ENCODE results near the gene ZC3H12D. TPM values are rescaled to one million over a fixed set of nuclear protein-coding genes. Genes with fewer than 3 reads are reported as not detected.

The ZC3H12D gene
- 1.0 TPM for total RNA-seq

DNA sequence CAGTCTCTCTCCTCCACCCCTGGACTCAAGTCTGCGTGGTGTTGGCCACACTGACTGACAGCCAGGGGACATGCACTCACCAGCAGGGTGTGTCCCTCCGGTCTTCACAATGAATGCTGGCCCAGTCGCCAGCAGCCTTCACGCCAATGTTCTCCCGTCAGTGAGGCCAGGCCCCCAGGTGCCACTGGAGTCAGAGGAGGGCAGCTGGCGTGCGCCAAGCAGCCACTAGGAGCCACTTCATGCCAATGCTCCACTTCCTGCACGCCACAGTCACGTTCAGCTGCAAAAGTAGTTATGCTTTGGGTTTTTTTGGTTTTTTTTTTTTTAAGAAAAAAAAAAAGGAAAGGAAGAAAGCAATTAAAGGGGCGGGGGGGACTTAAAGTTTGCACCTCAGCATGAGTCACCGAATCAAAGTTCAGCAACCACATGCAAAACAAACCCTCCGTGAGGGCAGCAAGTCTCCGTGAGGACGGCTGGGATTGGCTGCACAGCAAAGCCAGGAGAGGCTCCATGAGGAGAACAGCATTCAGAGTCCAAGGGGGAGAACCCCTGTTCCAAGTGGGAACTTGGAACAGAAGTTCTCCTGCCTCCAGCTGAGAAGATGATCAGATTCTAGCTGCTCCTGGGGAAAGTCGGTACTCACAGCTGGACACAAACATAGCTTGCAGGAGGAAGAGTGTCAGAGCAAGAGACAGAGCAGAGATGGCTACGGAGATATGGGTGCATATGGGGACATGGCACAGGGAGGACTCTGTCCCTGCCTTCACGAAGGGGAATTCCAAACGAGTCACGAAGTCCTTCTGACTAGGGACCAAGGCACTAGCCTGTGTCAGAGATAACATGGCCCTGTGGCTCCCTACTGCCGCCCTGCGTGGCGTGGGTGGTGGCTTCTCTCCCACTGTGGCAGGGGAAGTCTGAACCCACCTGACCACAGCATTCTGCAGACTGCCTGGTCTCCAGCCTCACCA lies at the start of gene ZC3H12D:
Gene ZC3H12D, minus strand, starts transcription at position 282 of the 968 bp plus-strand sequence. CDS start 10,471 bp downstream, outside the sequence.

DNA sequence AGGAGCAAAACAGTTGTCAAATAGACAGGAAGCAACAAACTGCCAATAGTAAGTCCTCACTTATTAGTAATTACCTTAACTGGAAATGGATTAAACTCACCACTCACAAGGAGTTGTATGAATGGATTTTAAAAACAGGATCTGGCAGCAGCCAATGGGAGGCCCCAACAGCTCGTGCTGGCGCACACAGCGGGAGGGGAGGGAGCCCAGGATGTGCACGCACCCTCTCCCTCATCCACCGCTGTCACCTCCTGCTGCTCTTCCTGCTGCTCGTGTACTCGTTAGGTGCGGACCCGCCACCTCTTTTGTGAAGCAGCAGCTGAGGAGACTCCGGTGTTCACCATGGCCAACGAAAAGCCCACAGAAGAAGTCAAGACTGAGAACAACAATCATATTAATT lies 84.8 kb downstream of the ZC3H12D start, which contains the start of gene SUMO4:
Gene SUMO4, plus strand, starts transcription at position 213 of the 400 bp plus-strand sequence. Its CDS starts 130 bp downstream, at position 343.

Other genes starting within 250 kb of the ZC3H12D start
- gene TAB2, start 167.3 kb downstream of the ZC3H12D start, total RNA-seq, result 70.0 TPM
- gene SUMO4, start 84.8 kb downstream of the ZC3H12D start, total RNA-seq, result 16.1 TPM
- 64.5 TPM for gene PPIL4, start 61.0 kb upstream of the ZC3H12D start, total RNA-seq
- 55.9 TPM for gene GINM1, start 81.4 kb upstream of the ZC3H12D start, total RNA-seq
- gene KATNA1, start 163.7 kb upstream of the ZC3H12D start, total RNA-seq, result 31.0 TPM
- 52.7 TPM for gene LATS1, start 233.1 kb upstream of the ZC3H12D start, total RNA-seq